GM18870 (cell line): ENCODE measurements around the gene CALD1.

Experiments used
- ATAC-seq: cut with Tn5 transposase; IDR thresholded peaks from one replicate; pipeline ENCODE4 v1.9.1; 2021; ENCODE audit warnings: moderate library complexity; ENCODE audit not compliant: unreplicated experiment

Gene CALD1

GRCh38 chr7:134991469-134992339 lies 212.3 kb downstream of the CALD1 start:
- no peak for ATAC-seq

DNA sequence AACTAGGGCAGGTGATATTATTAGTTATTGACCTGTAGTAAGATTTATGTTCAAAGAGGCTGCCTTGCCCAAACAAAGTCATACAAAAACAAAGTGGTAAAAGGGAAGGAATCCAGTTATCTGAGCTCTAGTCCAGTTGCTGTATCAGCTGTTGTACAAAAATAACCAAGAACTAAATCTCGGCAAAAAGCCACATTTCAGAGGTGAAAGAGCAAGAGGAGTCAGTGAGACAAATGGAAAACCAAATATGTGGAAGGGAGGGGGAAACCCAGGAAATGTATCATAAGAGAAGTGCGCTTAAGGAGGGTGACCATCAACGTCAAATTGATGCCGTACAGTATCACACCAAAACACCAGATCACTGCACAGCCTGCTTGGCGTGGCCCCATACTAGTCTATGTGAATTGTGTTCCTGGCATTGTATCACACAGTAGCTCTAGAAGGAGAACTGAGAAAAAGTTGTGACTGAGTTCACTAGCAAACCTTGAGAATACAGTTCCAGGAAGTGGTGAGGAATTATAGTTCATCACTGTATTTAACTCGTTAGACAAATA lies 213.3 kb downstream of the CALD1 start:
- ATAC-seq = peak; percentile 68

DNA sequence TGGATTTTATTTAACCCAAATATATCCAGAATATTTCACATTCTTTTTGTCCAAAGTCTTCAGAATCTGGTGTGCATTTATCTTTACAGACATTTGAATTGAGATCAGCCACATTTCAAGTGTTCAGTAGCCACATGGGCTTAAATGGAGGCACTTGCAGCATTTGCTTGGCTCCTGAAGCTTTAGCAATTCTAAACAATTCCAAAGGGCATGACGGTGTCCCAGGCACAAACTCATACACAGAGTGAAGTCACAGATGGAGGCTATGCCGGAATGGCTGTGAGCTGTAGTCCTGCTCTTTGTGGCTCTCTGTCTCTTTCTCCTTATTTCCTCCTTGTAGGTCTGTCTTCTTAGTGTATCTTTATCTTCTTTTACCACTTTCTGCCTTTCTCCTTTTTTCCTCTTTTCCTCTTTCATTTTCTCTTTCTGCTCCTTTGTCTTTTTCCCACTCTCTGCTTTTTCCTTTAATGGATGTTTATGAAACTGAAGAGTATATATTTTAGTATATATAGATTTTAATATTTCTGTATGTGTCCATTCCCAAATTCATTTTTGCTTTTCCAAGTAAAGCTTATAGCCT lies 214.5 kb downstream of the CALD1 start:
- no peak for ATAC-seq

- ATAC-seq = peak; percentile 39
These were observed 216.0 kb downstream of the CALD1 start for GRCh38 chr7:134995239-134996096.

DNA sequence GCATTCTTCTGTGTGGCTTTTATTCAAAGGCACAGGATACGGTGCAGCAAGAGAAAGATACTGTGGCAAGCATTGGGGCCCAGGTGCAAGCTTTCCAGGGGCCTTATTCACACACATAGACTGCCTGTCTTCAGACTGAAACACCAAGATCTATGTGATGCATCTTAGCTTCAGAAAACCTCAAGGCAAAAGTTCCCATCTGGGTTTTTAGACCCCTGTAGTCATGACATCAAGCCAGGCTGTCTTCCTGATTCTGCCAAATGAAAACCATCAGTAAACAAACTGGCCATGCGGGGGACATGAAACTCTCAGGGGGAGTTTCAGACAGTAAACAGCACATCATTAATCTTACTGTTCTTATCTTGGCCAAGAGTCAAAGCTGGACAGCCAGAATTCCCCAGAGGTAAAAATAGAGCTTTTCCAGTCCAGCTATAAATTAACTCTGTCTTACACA lies 216.7 kb downstream of the CALD1 start:
- ATAC-seq = peak; percentile 40

DNA sequence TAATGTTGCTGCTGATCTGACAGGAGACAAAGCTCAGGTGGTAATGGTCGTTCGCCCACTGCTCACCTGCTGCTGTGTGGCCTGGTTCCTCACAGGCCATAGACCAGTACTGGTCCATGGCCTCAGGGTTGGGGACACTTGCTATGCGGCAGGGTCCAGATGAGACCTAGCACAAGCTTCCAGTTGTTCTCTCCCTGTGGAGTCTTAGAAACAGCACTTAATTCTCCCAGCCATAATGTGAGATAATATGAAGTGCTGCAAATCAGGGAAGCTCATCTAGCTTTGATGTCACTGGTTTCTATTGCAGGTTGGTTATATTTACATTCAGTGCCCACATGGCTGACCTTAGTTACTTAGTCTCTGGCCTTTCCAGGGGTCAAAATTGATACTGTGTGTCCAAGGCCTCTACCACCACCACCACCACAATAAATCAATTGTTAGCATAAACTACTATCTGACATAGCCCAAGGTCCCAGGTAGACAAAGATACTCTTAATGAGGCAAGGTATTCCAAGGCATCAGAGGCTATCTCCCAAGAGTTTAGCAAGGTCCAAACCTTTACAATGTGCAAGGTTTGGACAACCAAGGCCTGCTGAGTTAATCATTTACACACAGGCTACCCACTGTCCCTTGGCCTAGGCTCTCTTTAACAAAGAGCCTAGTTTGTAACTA lies 217.9 kb downstream of the CALD1 start:
- ATAC-seq = no peak

GRCh38 chr7:134999136-134999535 lies 219.7 kb downstream of the CALD1 start:
- no peak for ATAC-seq

DNA sequence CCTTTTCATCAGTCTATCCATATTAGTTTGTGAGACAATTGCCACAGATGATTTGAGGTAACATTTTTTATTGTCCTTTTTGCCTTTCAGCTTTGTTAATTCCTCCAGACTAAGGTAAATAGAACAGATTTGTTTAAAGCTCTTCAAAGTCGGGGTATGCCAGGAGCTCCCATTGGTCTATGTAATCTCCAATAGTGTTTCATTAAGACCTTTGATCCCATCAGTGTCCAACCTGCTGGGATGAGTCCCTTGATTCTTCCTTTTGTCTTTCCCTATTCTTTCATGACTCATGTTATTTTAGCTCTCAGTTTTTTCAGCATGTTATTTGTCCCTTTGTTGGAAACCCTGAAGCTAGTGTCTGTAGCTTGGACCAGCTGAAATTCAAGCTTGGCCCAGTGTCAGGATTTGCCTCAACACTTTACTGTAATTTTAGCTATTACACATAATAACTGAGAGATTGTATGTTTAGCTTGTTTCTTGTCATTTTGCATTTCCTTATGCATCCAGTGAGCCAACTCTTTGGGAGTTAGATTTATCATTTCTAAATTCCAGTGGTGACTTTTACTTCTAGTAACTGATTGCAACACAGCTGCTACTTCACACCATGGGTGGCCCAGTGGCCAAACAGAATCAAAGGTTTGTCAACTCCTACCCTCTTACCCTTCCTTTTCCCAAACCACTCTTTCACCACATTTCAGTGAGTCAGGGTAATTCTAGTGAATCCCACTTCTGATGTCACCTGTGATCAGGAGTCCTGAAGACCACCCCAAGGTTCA lies 222.1 kb downstream of the CALD1 start:
- no peak for ATAC-seq

DNA sequence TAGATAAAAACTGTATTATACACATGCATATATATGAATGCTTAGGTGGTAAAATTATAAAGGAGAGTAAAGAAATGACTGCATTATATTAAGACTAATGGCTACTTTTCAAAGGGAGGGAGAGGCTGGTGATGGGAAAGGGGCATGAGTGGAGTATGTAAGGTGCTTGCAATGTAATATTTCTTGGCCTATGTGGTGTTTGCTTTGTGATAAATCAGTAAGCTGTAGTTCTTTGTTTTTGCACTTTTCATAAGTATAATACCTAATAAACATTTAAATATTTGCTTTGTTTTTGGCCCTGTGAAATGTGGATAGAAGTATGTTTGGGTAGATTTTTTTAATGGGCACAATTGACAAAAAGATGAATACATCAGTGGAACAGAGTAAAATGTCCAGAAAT lies 232.8 kb downstream of the CALD1 start:
- no peak for ATAC-seq
